GM19452 (cell line): ENCODE data around the gene TYR.
"Not testable (repeated sequence)": the region's sequence is repeated elsewhere in the genome, so short reads cannot be mapped to it uniquely, and the experiment has no call there.

Source experiments
- ATAC-seq: cut with Tn5 transposase; IDR thresholded peaks from one replicate; pipeline ENCODE4 v1.9.1; 2021; ENCODE audit not compliant: unreplicated experiment

The TYR gene

DNA sequence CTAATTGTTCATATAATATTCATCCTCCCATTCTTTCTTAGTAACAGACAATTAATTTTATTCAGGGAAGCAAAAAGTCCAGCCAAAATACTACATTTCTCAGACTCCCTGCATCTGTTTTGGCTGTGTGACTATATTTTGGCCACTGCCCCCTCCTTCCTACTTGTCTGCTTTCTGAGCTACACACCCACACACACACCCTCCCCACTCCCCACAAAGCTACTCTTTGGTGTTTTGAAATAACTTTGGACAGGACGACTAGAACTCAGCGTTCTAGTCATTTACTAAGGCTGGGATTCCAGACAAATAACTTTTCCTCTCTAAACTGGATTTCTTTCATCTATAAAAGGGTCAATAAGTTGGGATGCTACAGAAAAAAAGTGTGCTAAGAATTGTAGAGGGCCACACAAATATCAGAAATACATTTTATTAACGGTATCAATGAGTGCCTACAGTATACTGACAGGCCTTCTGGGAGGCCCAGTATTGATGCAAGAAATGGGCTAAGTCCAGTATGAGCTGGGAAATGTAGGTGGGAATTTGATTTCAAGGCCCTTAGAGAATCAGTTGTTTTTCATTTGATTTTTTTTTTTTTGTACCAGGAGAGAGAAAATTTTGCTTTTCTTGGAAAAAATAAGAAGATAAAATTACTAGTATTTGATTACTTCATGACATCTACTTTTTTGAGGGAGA, 165.4 kb downstream of the TYR start:
- ATAC-seq = not testable (repeated sequence)
